SU-DHL-6 (cell line): ENCODE measurements around the gene PPP1CC.
A peak's percentile ranks its signal among the peaks of the same experiment; 100 is the strongest.

ENCODE experiments used
- H2AFZ ChIP-seq: fragments of 200-600 bp; sonication (generic); 2 replicates; pipeline ENCODE4 v1.6.1; 2014; ENCODE audit warnings: low read depth, mild to moderate bottlenecking, moderate library complexity, mixed read lengths, antibody characterized with exemption, low read length; ENCODE audit not compliant: severe bottlenecking
- H3F3A ChIP-seq: fragments of 200-600 bp; shearing (Covaris generic); 2 replicates; pipeline ENCODE4 v1.6.0; 2016; ENCODE audit warnings: antibody characterized with exemption, mild to moderate bottlenecking; ENCODE audit not compliant: insufficient read depth
- H3K27ac ChIP-seq: fragments of 200-600 bp; sonication (generic); 2 replicates; pipeline ENCODE4 v1.5.1; 2016; ENCODE audit warnings: low read depth, mild to moderate bottlenecking, low read length, moderate library complexity, mixed read lengths
- H3K27me3 ChIP-seq: fragments of 200-600 bp; sonication (generic), shearing (Covaris generic); 2 replicates; pipeline ENCODE4 v1.6.0; 2014; ENCODE audit warnings: mild to moderate bottlenecking, low read length
- H3K36me3 ChIP-seq: fragments of 200-600 bp; sonication (generic); 2 replicates; pipeline ENCODE4 v1.6.1; 2014; ENCODE audit warnings: mild to moderate bottlenecking, low read length, mixed read lengths
- H3K4me2 ChIP-seq: fragments of 300-600, 200-600 bp; shearing (Covaris generic), sonication (generic); 2 replicates; pipeline ENCODE4 v1.6.0; 2014; ENCODE audit warnings: low read length, low read depth, mild to moderate bottlenecking; ENCODE audit not compliant: poor library complexity, severe bottlenecking
- H3K4me3 ChIP-seq: fragments of 200-600 bp; sonication (generic); 2 replicates; pipeline ENCODE4 v1.5.1; 2014; ENCODE audit warnings: antibody characterized with exemption, low read length, mild to moderate bottlenecking, mixed read lengths; ENCODE audit not compliant: insufficient read depth, poor library complexity, severe bottlenecking
- H3K79me2 ChIP-seq: fragments of 200-600 bp; sonication (generic); 2 replicates; pipeline ENCODE4 v1.6.1; 2014; ENCODE audit warnings: mild to moderate bottlenecking, low read length, moderate library complexity; ENCODE audit not compliant: insufficient read depth
- H3K9ac ChIP-seq: fragments of 200-600 bp; sonication (generic); 2 replicates; pipeline ENCODE4 v1.7.0; 2014; ENCODE audit warnings: mild to moderate bottlenecking, low read length
- H3K9me2 ChIP-seq: fragments of 200-600 bp; sonication (generic); replicated peaks from 2 replicates; pipeline ENCODE4 v1.6.1; 2014; ENCODE audit warnings: low read length; ENCODE audit not compliant: insufficient read depth
- H3K9me3 ChIP-seq: fragments of 200-600 bp; sonication (generic); 2 replicates; pipeline ENCODE4 v1.6.1; 2014; ENCODE audit warnings: low read length, mixed read lengths; ENCODE audit not compliant: insufficient read depth
- H4K20me1 ChIP-seq: fragments of 200-600 bp; sonication (generic); 2 replicates; pipeline ENCODE4 v1.6.1; 2014; ENCODE audit warnings: low read depth, mild to moderate bottlenecking, antibody characterized with exemption, low read length, moderate library complexity, mixed read lengths
- CTCF ChIP-seq: fragments of 200-600 bp; sonication (generic); IDR thresholded peaks from one replicate; pipeline ENCODE4 v1.5.1; 2017; ENCODE audit warnings: antibody characterized with exemption, mild to moderate bottlenecking, low read length, moderate library complexity; ENCODE audit not compliant: insufficient read depth, poor library complexity, severe bottlenecking
- EZH2phosphoT487 ChIP-seq: fragments of 200-600 bp; sonication (generic), shearing (Covaris generic); conservative IDR thresholded peaks from 2 replicates; pipeline ENCODE4 v1.6.1; 2018; ENCODE audit warnings: mild to moderate bottlenecking, antibody characterized with exemption, low read length, moderate library complexity, mixed read lengths

PPP1CC gene

GRCh38 chr12:110741341-110742095, 1.2 kb downstream of the PPP1CC start:
- H2AFZ ChIP-seq, result no peak overlapping the region
- peaks cover 4% of the 10 kb centered on the region; the same call in 1 of the 2 replicates for H3K36me3 ChIP-seq
- peak overlapping the region; percentile 90 for H3K4me2 ChIP-seq
- no peaks in the 10 kb centered on the region for H3K9me2 ChIP-seq
- H3K9me3 ChIP-seq, result no peaks in the 10 kb centered on the region
- no peaks in the 10 kb centered on the region for H3K27me3 ChIP-seq
- no peak for TF ChIP-seq CTCF
- TF ChIP-seq EZH2phosphoT487, result no peak
- H4K20me1 ChIP-seq, result peaks cover 39% of the 10 kb centered on the region
- H3F3A ChIP-seq, result peaks cover 13% of the 10 kb centered on the region
- peak overlapping the region; percentile 86 for H3K9ac ChIP-seq
- H3K27ac ChIP-seq, result peak overlapping the region; percentile 59
- H3K79me2 ChIP-seq, result peaks cover 61% of the 10 kb centered on the region
- H3K4me3 ChIP-seq, result peak overlapping the region; percentile 92

- Histone ChIP-seq H3K9me2 (no peaks in the 10 kb centered on the region), H3K9me3 (no peaks in the 10 kb centered on the region), H3K4me2 (peak overlapping the region; percentile 90), H3K79me2 (peaks cover 78% of the 10 kb centered on the region), H3K36me3 (peaks cover 5% of the 10 kb centered on the region; the same call in 1 of the 2 replicates), H3F3A (peaks cover 13% of the 10 kb centered on the region), H3K27me3 (no peaks in the 10 kb centered on the region), H4K20me1 (peaks cover 45% of the 10 kb centered on the region), H3K27ac (peak overlapping the region; percentile 39), H3K4me3 (peak overlapping the region; percentile 92), H2AFZ (no peak overlapping the region), H3K9ac (peak overlapping the region; percentile 86)
- TF ChIP-seq CTCF, result no peak
- no peak for TF ChIP-seq EZH2phosphoT487
Measured at GRCh38 chr12:110739894-110740293, 2.8 kb downstream of the PPP1CC start.

- peak overlapping the region; percentile 39; the same call in 1 of the 2 replicates for H3K27ac ChIP-seq
- no peaks in the 10 kb centered on the region for H3K27me3 ChIP-seq
- H3K79me2 ChIP-seq, result peaks cover 82% of the 10 kb centered on the region
- peak overlapping the region; percentile 86 for H3K9ac ChIP-seq
- no peaks in the 10 kb centered on the region for H3K9me2 ChIP-seq
- H3F3A ChIP-seq, result peaks cover 13% of the 10 kb centered on the region
- H3K4me2 ChIP-seq, result peak overlapping the region; percentile 90
- peaks cover 5% of the 10 kb centered on the region; the same call in 1 of the 2 replicates for H3K36me3 ChIP-seq
- TF ChIP-seq EZH2phosphoT487 (no peak), CTCF (no peak)
- H3K9me3 ChIP-seq, result no peaks in the 10 kb centered on the region
- H4K20me1 ChIP-seq, result peaks cover 45% of the 10 kb centered on the region
- no peak overlapping the region for H2AFZ ChIP-seq
- peak overlapping the region; percentile 92 for H3K4me3 ChIP-seq
Measured at GRCh38 chr12:110739488-110739887, 3.2 kb downstream of the PPP1CC start.
